Smooth muscle cell (in vitro differentiated cells): Measurements from ENCODE around the gene ANKRD13B. TPM values are rescaled to one million over a fixed set of nuclear protein-coding genes. Genes with fewer than 3 reads are reported as not detected.

Experiments
- DNase-seq: peaks from one replicate; lab custom pipeline; 2025; ENCODE audit not compliant: unreplicated experiment; lab: John Stamatoyannopoulos, UW
- H2AFZ ChIP-seq: fragments of 200-600 bp; sonication (generic); 2 replicates; pipeline ENCODE4 v1.6.0; 2016; ENCODE audit warnings: antibody characterized with exemption, low read depth, mild to moderate bottlenecking
- H3F3A ChIP-seq: fragments of 200-600 bp; sonication (generic); 2 replicates; pipeline ENCODE4 v1.6.0; 2017; ENCODE audit warnings: antibody characterized with exemption, low read depth
- H3K27ac ChIP-seq: fragments of 200-600 bp; sonication (generic); 2 replicates; pipeline ENCODE4 v1.5.1; 2016; ENCODE audit warnings: low read depth, mild to moderate bottlenecking
- H3K27me3 ChIP-seq: fragments of 200-600 bp; sonication (generic); 2 replicates; pipeline ENCODE4 v1.6.1; 2016; ENCODE audit warnings: low read depth, mild to moderate bottlenecking
- H3K36me3 ChIP-seq: fragments of 200-600 bp; sonication (generic); 2 replicates; pipeline ENCODE4 v1.5.1; 2016; ENCODE audit warnings: low read depth
- H3K4me1 ChIP-seq: fragments of 200-600 bp; sonication (generic); 2 replicates; pipeline ENCODE4 v1.5.1; 2016; ENCODE audit warnings: low read depth
- H3K4me2 ChIP-seq: fragments of 200-600 bp; sonication (generic); 2 replicates; pipeline ENCODE4 v1.6.0; 2016; ENCODE audit warnings: mild to moderate bottlenecking
- H3K4me3 ChIP-seq: fragments of 200-600 bp; sonication (generic); 2 replicates; pipeline ENCODE4 v1.5.1; 2016; ENCODE audit warnings: mild to moderate bottlenecking
- H3K79me2 ChIP-seq: fragments of 200-600 bp; sonication (generic); 2 replicates; pipeline ENCODE4 v1.6.0; 2016; ENCODE audit warnings: low read depth, mild to moderate bottlenecking
- H3K9ac ChIP-seq: fragments of 200-600 bp; sonication (generic); 2 replicates; pipeline ENCODE4 v1.6.0; 2016; ENCODE audit warnings: low read depth
- H3K9me3 ChIP-seq: fragments of 200-600 bp; sonication (generic); replicated peaks from 2 replicates; pipeline ENCODE4 v1.5.1; 2016; ENCODE audit warnings: low read depth
- H4K20me1 ChIP-seq: fragments of 200-600 bp; sonication (generic); 2 replicates; pipeline ENCODE4 v1.6.0; 2016; ENCODE audit warnings: low read depth
- WGBS: methylation state at CpG from one replicate; pipeline ENCODE4 v1.1.7; 2016; ENCODE audit warnings: low lambda C conversion rate; 5-methylcytosine and 5-hydroxymethylcytosine counted together
- polyA plus RNA-seq: library from polyadenylated mRNA; unstranded; fragments of >200 nt; fragmentation: Nextera tagmentation; extraction: Ambion mirVana; gene quantifications from 2 replicates; pipeline ENCODE4 v1.2.1, GENCODE V29; 2016
- total RNA-seq: library from RNA; depleted of rRNA; stranded (reverse); fragments of >200 nt; gene quantifications from 2 replicates; pipeline ENCODE4 v1.2.3, GENCODE V29; 2014
- TF ChIP-seq, protein P1 (sequence below): fragments of 200-600 bp; sonication (generic); IDR thresholded peaks from 2 replicates; pipeline ENCODE4 v1.5.1; 2017; ENCODE audit warnings: borderline replicate concordance, mild to moderate bottlenecking, antibody characterized with exemption; ENCODE audit not compliant: insufficient read depth, poor library complexity, severe bottlenecking

ANKRD13B gene
- total and polyA plus RNA-seq, 2 experiments from 2014 or later, result 3.6 to 6.8 TPM

GRCh38 chr17:29611351-29612093 is 18.6 kb downstream of the ANKRD13B start:
- TF ChIP-seq, protein P1, sequence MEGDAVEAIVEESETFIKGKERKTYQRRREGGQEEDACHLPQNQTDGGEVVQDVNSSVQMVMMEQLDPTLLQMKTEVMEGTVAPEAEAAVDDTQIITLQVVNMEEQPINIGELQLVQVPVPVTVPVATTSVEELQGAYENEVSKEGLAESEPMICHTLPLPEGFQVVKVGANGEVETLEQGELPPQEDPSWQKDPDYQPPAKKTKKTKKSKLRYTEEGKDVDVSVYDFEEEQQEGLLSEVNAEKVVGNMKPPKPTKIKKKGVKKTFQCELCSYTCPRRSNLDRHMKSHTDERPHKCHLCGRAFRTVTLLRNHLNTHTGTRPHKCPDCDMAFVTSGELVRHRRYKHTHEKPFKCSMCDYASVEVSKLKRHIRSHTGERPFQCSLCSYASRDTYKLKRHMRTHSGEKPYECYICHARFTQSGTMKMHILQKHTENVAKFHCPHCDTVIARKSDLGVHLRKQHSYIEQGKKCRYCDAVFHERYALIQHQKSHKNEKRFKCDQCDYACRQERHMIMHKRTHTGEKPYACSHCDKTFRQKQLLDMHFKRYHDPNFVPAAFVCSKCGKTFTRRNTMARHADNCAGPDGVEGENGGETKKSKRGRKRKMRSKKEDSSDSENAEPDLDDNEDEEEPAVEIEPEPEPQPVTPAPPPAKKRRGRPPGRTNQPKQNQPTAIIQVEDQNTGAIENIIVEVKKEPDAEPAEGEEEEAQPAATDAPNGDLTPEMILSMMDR, result no peak
- no peaks in the 10 kb centered on the region for H4K20me1 ChIP-seq
- H3F3A ChIP-seq, result no peaks in the 10 kb centered on the region
- H3K4me1 ChIP-seq, result peaks cover 24% of the 10 kb centered on the region
- H3K36me3 ChIP-seq, result no peaks in the 10 kb centered on the region
- H3K79me2 ChIP-seq, result no peaks in the 10 kb centered on the region
- H3K27me3 ChIP-seq, result peaks cover 6% of the 10 kb centered on the region
- no peak overlapping the region for H2AFZ ChIP-seq
- no peak overlapping the region for H3K4me2 ChIP-seq
- 97% methylated on average over 11 of the region's 11 CpGs for WGBS
- DNase-seq, result no peak
- no peak overlapping the region for H3K4me3 ChIP-seq
- no peak overlapping the region for H3K27ac ChIP-seq
- no peak overlapping the region for H3K9ac ChIP-seq
- H3K9me3 ChIP-seq, result no peaks in the 10 kb centered on the region

DNA sequence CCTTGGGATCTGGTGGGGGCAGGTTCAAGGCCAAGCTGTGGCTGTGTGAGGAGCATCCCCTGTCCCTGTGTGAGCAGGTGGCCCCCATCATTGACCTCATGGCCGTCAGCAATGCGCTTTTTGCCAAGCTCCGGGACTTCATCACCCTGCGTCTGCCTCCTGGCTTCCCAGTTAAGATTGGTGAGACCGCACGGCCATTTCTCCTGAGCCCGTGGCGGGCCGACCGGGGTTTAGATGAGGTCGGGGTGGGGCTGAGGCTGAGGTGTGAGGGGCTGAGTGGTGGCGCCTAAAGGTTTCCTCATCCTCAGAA is 19.1 kb downstream of the ANKRD13B start:
- H2AFZ ChIP-seq, result no peak overlapping the region
- H3K79me2 ChIP-seq, result no peaks in the 10 kb centered on the region
- H3K4me1 ChIP-seq, result peaks cover 25% of the 10 kb centered on the region
- no peak overlapping the region for H3K4me2 ChIP-seq
- over 99% methylated on average over 12 of the region's 12 CpGs for WGBS
- H3F3A ChIP-seq, result no peaks in the 10 kb centered on the region
- no peak for DNase-seq
- H3K27ac ChIP-seq, result no peak overlapping the region
- no peaks in the 10 kb centered on the region for H4K20me1 ChIP-seq
- no peak overlapping the region for H3K4me3 ChIP-seq
- TF ChIP-seq, protein P1, result no peak
- no peaks in the 10 kb centered on the region for H3K36me3 ChIP-seq
- no peaks in the 10 kb centered on the region for H3K9me3 ChIP-seq
- H3K27me3 ChIP-seq, result peaks cover 11% of the 10 kb centered on the region
- no peak overlapping the region for H3K9ac ChIP-seq

DNA sequence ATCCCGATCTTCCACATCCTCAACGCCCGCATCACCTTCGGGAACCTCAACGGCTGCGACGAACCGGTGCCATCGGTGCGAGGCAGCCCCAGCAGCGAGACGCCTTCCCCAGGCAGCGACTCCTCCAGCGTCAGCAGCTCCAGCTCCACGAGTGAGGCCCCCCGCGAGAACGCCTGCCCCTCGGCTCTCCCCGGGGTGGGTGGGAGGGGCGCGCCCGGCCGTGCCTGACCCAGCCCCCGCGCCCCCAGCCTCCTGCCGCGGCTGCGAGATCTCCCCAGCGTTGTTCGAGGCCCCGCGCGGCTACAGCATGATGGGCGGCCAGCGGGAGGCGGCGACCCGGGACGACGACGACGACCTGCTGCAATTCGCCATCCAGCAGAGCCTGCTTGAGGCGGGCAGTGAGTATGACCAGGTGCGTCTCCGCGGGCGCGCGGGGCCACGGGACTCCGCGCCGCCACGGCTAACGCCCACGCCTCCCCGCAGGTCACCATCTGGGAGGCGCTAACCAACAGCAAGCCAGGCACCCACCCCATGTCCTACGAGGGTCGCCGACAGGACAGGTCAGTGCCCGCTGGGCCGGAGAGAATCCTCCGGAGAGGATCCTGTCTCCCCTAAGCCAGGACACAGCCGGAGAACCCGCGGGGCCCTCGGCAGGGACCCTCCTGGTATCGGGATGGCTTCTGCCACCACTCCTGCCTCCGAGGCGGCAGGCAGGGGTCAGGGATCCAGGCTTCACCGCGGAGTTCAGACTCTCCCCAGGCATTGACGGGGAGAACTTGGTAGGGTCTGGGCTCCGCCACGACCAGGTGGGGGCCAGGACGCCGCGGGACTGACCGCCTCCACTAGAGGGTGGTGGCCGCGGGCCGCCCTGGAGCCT is 19.7 kb downstream of the ANKRD13B start:
- Histone ChIP-seq H3K4me2 (peak overlapping the region; percentile 83), H3K9ac (no peak overlapping the region), H3F3A (no peaks in the 10 kb centered on the region), H3K27ac (no peak overlapping the region), H3K4me1 (peaks cover 30% of the 10 kb centered on the region), H3K36me3 (no peaks in the 10 kb centered on the region), H3K4me3 (no peak overlapping the region), H3K9me3 (no peaks in the 10 kb centered on the region), H4K20me1 (no peaks in the 10 kb centered on the region), H3K79me2 (no peaks in the 10 kb centered on the region), H2AFZ (no peak overlapping the region), H3K27me3 (peaks cover 17% of the 10 kb centered on the region)
- no peak for DNase-seq
- TF ChIP-seq, protein P1, result no peak
- 88% methylated on average over 47 of the region's 85 CpGs for WGBS
